Thyroid gland (tissue), 4 donors: ENCODE data around the gene HAVCR1. TPM values are rescaled to one million over a fixed set of nuclear protein-coding genes. Genes with fewer than 3 reads are reported as not detected.
"Not testable (repeated sequence)": the region's sequence is repeated elsewhere in the genome, so short reads cannot be mapped to it uniquely, and the experiment has no call there.

Source experiments
- DNase-seq, 2 donors: peaks; one replicate each; pipeline ENCODE4 v3.0.0-alpha.2; 2019
- H3K27ac ChIP-seq, 3 donors: fragments of 200-600 bp; sonication (generic); 1 replicate in 2 of 3; 2 replicates in 1 of 3; pipeline ENCODE4 v1.5.1; 2016 to 2019; ENCODE audit warnings: mild to moderate bottlenecking in 1 of 3, moderate library complexity in 1 of 3
- H3K27me3 ChIP-seq: fragments of 200-600 bp; sonication (generic); one replicate; pipeline ENCODE4 v1.5.1; 2019
- H3K36me3 ChIP-seq, 2 donors: fragments of 200-600 bp; sonication (generic); one replicate each; pipeline ENCODE4 v1.5.1; 2016 to 2019
- H3K4me1 ChIP-seq, 2 donors: fragments of 200-600 bp; sonication (generic); one replicate each; pipeline ENCODE4 v1.5.1; 2017 to 2019
- H3K4me3 ChIP-seq, 3 donors: fragments of 200-600 bp; sonication (generic); replicated peaks in 1 of 3; 1 replicate in 2 of 3; 2 replicates in 1 of 3; pipeline ENCODE4 v1.5.1; 2016; ENCODE audit warnings: mild to moderate bottlenecking in 1 of 3
- H3K9me3 ChIP-seq: fragments of 200-600 bp; sonication (generic); one replicate; pipeline ENCODE4 v1.5.1; 2017
- POLR2A ChIP-seq, 2 donors: fragments of 450-650 bp; IDR thresholded peaks; one replicate each; pipeline ENCODE4 v1.6.1; 2017; ENCODE audit warnings: antibody characterized with exemption in 2 of 2, mild to moderate bottlenecking in 2 of 2, moderate library complexity in 1 of 2
- WGBS, 2 donors: methylation state at CpG; one replicate each; pipeline ENCODE4 v1.1.5; 2017; 5-methylcytosine and 5-hydroxymethylcytosine counted together
- intact Hi-C: fragments of 100-400 bp; cut with DNase I; formaldehyde crosslinking; loops from one replicate; pipeline ENCODE4 v1.15.1; 2023
- total RNA-seq, 4 donors: library from RNA; depleted of rRNA; stranded (reverse); fragments of >200 nt; gene quantifications; one replicate each; pipeline ENCODE4 v1.2.3, GENCODE V29; 2016
- TF ChIP-seq, protein P1 (sequence below), 6 experiments: fragments of 200-600 bp in 3 of 6; fragments of 450-650 bp in 3 of 6; sonication (generic) in 3 of 6; IDR thresholded peaks; one replicate each; pipeline ENCODE4 v1.5.1; 2016 to 2019; ENCODE audit warnings: antibody characterized with exemption in 6 of 6, mild to moderate bottlenecking in 2 of 6, inconsistent platforms in 1 of 6, moderate library complexity in 1 of 6

Gene HAVCR1
- total RNA-seq, 4 donors from 2014 or later, result 0.40 TPM; not detected in 3

DNA sequence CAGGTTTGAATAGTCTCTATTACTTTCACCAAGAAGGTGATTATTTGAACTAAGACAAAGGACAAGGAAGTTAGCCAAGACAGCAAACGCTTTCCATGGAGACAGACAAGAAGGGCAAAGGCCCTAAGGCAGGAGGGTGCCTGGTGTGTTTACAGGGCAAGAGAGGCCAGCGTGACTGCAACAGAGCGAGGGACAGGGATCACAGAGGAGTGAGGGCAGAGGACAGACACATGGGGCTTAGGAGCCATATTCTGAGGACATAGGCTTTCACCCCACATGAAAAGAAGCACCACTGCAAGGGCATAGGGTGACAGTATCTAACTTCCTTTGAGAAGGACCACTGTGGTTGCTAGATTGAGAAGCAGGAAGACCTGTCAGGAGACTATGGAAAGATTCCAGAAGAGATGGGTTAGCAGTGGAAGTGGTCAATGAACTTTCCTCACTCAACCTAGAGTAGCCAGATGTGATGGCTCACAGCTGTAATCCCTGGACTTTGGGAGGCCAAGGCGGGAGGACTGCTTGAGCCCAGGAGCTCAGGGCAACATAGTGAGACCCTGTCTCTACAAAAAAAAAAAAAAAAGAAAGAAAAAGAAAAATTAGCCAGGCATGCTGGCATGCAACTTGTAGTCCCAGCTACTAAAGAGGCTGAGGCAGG, 5.0 kb upstream of the HAVCR1 start:
- TF ChIP-seq, protein P1, sequence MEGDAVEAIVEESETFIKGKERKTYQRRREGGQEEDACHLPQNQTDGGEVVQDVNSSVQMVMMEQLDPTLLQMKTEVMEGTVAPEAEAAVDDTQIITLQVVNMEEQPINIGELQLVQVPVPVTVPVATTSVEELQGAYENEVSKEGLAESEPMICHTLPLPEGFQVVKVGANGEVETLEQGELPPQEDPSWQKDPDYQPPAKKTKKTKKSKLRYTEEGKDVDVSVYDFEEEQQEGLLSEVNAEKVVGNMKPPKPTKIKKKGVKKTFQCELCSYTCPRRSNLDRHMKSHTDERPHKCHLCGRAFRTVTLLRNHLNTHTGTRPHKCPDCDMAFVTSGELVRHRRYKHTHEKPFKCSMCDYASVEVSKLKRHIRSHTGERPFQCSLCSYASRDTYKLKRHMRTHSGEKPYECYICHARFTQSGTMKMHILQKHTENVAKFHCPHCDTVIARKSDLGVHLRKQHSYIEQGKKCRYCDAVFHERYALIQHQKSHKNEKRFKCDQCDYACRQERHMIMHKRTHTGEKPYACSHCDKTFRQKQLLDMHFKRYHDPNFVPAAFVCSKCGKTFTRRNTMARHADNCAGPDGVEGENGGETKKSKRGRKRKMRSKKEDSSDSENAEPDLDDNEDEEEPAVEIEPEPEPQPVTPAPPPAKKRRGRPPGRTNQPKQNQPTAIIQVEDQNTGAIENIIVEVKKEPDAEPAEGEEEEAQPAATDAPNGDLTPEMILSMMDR (IDR thresholded peaks at IDR 0.05), result no peak
- TF ChIP-seq POLR2A (IDR thresholded peaks at IDR 0.05), result no peak
- 87 to 89% methylated on average over 4 of the region's 4 CpGs for WGBS, 2 donors
- H3K4me3 ChIP-seq, result no peak overlapping the region
- intact Hi-C loops, result no loop called here
- no peaks in the 10 kb centered on the region for H3K27me3 ChIP-seq
- H3K9me3 ChIP-seq, result no peaks in the 10 kb centered on the region
- H3K27ac ChIP-seq, result no peak overlapping the region
- H3K36me3 ChIP-seq, result no peaks in the 10 kb centered on the region
- no peaks in the 10 kb centered on the region for H3K4me1 ChIP-seq
- DNase-seq, result no peak

DNA sequence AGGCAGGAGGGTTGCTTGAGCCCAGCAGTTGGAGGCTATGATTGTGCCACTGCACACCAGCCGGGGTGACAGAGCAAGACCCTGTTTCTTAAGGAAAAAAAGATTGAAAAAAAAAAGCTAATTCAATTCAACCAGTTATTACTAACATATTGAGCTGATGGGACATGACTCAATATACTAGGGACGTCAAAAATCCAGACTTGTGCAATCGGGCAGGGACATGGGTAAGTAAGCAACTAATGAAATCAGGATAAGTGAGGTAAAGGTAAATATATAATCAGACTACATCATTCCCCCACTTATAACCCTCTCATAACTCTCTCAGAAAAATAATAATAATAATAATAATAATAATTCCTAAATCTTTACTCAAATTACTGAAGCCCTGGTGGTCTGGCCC, 975 bp upstream of the HAVCR1 start:
- Histone ChIP-seq H3K4me1 (no peaks in the 10 kb centered on the region), H3K36me3 (no peaks in the 10 kb centered on the region), H3K9me3 (no peaks in the 10 kb centered on the region), H3K27me3 (no peaks in the 10 kb centered on the region), H3K4me3 (no peak overlapping the region), H3K27ac (no peak overlapping the region)
- TF ChIP-seq, protein P1 (IDR thresholded peaks at IDR 0.05), result no peak
- TF ChIP-seq POLR2A (IDR thresholded peaks at IDR 0.05), result no peak
- intact Hi-C loops, result no loop called here
- DNase-seq, result no peak
- WGBS, 2 donors, result 85 to 95% methylated on average over 3 of the region's 3 CpGs

DNA sequence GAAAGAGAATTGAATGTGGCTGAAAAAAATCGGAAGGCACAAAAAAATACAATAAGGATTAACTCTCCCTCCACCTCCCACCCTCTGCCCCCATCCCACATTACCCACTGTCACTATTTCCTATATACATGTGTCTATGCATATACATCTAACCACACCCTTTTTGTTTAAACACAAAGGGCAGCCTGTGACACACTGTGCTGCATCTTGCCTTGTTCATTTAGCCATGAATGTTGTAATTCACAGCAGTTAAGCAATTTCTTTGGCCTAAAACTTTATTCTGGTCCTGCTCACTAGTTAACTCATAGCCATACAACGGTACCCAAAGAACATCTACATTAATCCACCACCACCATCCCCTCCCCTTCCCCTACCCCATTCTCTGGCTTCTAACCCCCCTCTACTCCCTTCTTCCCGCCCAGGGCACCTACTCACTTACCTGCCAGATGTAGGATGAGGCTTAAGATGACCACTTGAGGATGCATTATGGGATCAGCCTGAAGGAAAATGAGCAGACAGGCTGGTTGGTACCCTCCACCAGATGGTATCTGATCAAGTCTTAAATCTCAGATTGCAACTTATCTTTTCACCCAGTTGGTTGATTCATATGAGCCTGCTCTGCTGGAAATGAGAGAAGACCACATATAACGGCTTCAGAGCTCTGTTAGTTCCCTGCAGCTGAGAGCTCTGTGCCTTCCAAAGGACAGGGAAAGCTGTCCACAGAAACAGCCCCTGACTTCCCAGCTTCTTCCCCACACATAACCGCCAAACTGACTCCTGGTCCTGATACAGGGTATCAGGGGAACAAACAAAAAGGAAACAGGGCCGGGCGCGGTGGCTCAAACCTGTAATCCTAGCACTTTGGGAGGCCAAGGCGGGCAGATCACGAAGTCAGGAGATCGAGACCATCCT, 1.2 kb downstream of the HAVCR1 start:
- TF ChIP-seq POLR2A (IDR thresholded peaks at IDR 0.05), result no peak
- TF ChIP-seq, protein P1 (IDR thresholded peaks at IDR 0.05), result no peak
- Histone ChIP-seq H3K27me3 (no peaks in the 10 kb centered on the region), H3K27ac (no peak overlapping the region), H3K9me3 (no peaks in the 10 kb centered on the region), H3K4me1 (no peaks in the 10 kb centered on the region), H3K36me3 (no peaks in the 10 kb centered on the region), H3K4me3 (no peak overlapping the region)
- 91 to 92% methylated on average over 10 of the region's 11 CpGs for WGBS, 2 donors
- no peak for DNase-seq
- intact Hi-C loops, result no loop called here

DNA sequence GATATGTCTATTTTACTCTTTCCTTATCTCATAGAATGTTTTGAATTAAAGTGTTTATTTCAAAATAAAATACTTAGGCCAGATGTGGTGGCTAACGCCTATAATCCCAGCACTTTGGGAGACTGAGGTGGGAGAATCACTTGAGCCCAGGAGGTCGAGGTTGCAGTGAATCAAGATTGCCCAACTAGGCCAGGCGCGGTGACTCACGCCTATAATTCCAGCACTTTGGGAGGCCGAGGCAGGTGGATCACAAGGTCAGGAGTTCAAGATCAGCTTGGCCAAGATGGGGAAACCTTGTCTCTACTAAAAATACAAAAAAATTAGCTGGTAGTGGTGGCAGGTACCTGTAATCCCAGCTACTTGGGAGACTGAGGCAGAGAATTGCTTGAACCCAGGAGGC, 2.1 kb downstream of the HAVCR1 start:
- 92 to 95% methylated on average over 6 of the region's 6 CpGs for WGBS, 2 donors
- H3K9me3 ChIP-seq, H3K27ac ChIP-seq, intact Hi-C loops, H3K36me3 ChIP-seq, H3K27me3 ChIP-seq, H3K4me1 ChIP-seq, DNase-seq, H3K4me3 ChIP-seq: not testable (repeated sequence)

DNA sequence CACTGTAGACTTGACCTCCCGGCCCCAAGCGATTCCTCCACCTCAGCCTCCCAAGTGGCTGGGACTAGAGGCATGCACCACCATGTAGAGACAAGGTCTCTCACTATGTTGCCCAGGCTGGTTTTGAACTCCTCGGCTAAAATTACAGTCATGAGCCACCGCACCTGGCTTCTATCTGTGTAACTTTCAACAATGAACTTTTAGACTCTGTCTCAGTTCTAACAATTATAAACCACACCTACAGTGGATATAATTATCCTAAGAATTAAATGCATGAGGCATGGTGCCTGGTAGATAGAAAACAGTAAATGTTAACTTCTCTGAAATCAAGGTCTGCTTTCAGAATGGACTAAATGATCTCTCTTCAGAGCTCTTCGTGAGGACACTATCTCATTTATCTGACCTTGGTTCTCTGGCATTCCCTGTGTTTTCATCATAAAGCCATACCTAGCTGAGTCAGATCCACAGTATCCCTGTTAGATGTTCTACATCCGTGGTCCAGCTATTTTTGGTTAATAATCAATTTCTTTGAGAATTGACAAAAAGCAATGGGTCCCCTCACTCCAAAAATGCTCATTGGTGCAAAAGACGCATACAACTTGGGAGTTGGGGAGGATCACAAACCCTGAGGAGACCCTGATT, 7.2 kb downstream of the HAVCR1 start:
- intact Hi-C loops, result no loop called here
- 78 to 81% methylated on average over 7 of the region's 7 CpGs for WGBS, 2 donors

More for the DNA sequence above, 7.2 kb downstream of the HAVCR1 start:
- TF ChIP-seq POLR2A (IDR thresholded peaks at IDR 0.05), result no peak
- TF ChIP-seq, protein P1 (IDR thresholded peaks at IDR 0.05), result no peak
- DNase-seq, result no peak
- Histone ChIP-seq H3K27me3 (no peaks in the 10 kb centered on the region), H3K27ac (no peak overlapping the region), H3K9me3 (no peaks in the 10 kb centered on the region), H3K36me3 (no peaks in the 10 kb centered on the region), H3K4me3 (no peak overlapping the region), H3K4me1 (no peaks in the 10 kb centered on the region)
